Aorta (tissue), 5 donors: ENCODE data around the gene MTRR. TPM values are rescaled to one million over a fixed set of nuclear protein-coding genes. Genes with fewer than 3 reads are reported as not detected.

Source experiments
- ATAC-seq: fragments of 200-7000 bp; cut with Tn5 transposase; one replicate; pipeline ENCODE4 v1.9.1; 2022; ENCODE audit warnings: moderate library complexity; ENCODE audit not compliant: low FRiP score
- DNase-seq, 2 donors: peaks; one replicate each; pipeline ENCODE4 v3.0.0-alpha.2; 2020
- H3K27ac ChIP-seq, 2 donors: one replicate each; pipeline ENCODE4 v1.5.1; 2013; ENCODE audit warnings: low read length in 2 of 2, mild to moderate bottlenecking in 2 of 2, moderate library complexity in 2 of 2, control low read depth in 1 of 2, inconsistent platforms in 1 of 2, low read depth in 1 of 2
- H3K27me3 ChIP-seq, 2 donors: one replicate each; pipeline ENCODE4 v1.6.1; 2013; ENCODE audit warnings: control low read depth in 1 of 2, low read length in 1 of 2, mild to moderate bottlenecking in 1 of 2, moderate library complexity in 1 of 2; ENCODE audit not compliant: insufficient read depth in 2 of 2, control insufficient read depth in 1 of 2
- H3K36me3 ChIP-seq, 2 donors: one replicate each; pipeline ENCODE4 v1.6.1; 2013; ENCODE audit warnings: control low read depth in 1 of 2, low read length in 1 of 2, mild to moderate bottlenecking in 1 of 2; ENCODE audit not compliant: insufficient read depth in 2 of 2, control insufficient read depth in 1 of 2
- H3K4me1 ChIP-seq, 2 donors: one replicate each; pipeline ENCODE4 v1.6.1; 2013; ENCODE audit warnings: low read length in 2 of 2, control low read depth in 1 of 2, mild to moderate bottlenecking in 1 of 2, moderate library complexity in 1 of 2; ENCODE audit not compliant: insufficient read depth in 2 of 2, control insufficient read depth in 1 of 2
- H3K4me3 ChIP-seq, 2 donors: one replicate each; pipeline ENCODE4 v1.5.1; 2013; ENCODE audit warnings: low read length in 2 of 2, control low read depth in 1 of 2, mild to moderate bottlenecking in 1 of 2
- H3K9me3 ChIP-seq: one replicate; pipeline ENCODE4 v1.6.1; 2013; ENCODE audit warnings: mild to moderate bottlenecking, low read length; ENCODE audit not compliant: control insufficient read depth
- WGBS, 2 donors: extraction: QIAGEN DNeasy Blood & Tissue Kit; methylation state at CpG; one replicate each; pipeline ENCODE4 v1.1.7; 2013; 5-methylcytosine and 5-hydroxymethylcytosine counted together
- intact Hi-C, 2 donors: fragments of 100-400 bp; cut with DNase I; formaldehyde crosslinking; loops; one replicate each; pipeline versions ENCODE4 v1.14.2 to v1.15.0; 2022
- long read RNA-seq, 2 donors: library from polyadenylated mRNA; unstranded; transcript quantifications; one replicate each; pipeline ENCODE4 v2.0.0, GENCODE V29; 2020 to 2021
- polyA plus RNA-seq, 2 donors: library from polyadenylated mRNA; stranded (reverse); fragments of 200-250 nt; gene quantifications; one replicate each; pipeline ENCODE4 v1.2.3, GENCODE V29; 2013
- total RNA-seq, 2 donors: library from RNA; stranded (reverse); fragmentation: NEBNext Ultra II Directional; extraction: Animal tissue kit (Norgen Biotek cat#: 25700); gene quantifications; one replicate each; pipeline ENCODE4 v1.2.1, GENCODE V29; 2021
- donor health status: healthy with polysubstance abuse.
- donor health status: Bipolar disorder and iron deficiency.
- donor health status: DM: no; HTN: no; CAD: no.
- donor health status: DM: no; HTN: no; CAD: no.
- donor health status: DM: yes; HTN: yes; CAD: no.

The MTRR gene
- total RNA-seq (10 to 100 TPM; 38.9 to 45.5 TPM), polyA plus RNA-seq (10 to 100 TPM; 16.2 to 19.9 TPM)
- long read RNA-seq, donor 1, partial matches to known transcripts = 10 of 33 reads
- long read RNA-seq, donor 1, other reads (novel, unspliced or antisense) = 12 of 33 reads
- long read RNA-seq, donor 2, partial matches to known transcripts = 3 of 8 reads
- long read RNA-seq, donor 2, other reads (novel, unspliced or antisense) = 3 of 8 reads

DNA sequence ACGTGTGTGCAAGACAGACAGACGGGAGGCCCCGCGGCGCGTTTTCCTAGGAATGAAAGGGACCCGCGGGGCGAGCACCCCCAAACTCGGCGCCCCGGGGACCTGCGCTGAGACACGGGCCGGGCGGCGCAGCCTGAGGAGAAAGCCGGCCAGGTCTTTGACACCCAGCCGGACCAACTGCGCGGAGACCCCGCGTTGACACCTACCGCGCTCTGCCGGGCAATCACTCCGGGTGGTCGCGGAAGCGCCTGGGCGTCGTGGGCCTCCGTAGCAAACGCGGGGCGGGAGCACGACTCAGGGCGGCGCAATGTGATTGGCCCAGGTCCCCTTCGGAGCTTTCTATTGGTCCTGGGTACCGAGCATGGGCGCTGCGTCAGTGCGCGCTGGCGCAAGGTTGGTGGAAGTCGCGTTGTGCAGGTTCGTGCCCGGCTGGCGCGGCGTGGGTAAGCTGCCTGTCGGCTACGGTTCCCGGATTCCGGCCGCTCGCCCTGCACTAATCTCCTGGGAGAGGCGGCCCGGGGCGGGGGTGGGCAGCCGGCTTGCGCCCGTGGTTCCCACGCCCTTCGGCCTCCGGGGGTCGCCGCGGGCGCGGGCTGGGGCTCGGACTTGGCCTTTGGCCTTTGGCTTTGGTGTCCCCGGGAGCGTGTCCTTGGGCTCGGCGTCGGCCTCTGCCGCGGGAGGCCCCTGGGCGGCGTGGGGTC is at the start of gene MTRR, which contains the start of gene FASTKD3:
TSS of gene MTRR (plus strand) at position 376 of the 701 bp plus-strand sequence. CDS start 1,647 bp downstream, outside the sequence.
TSS of gene FASTKD3 (minus strand) at position 259 of the 701 bp plus-strand sequence. CDS start 948 bp downstream, outside the sequence.
- H3K9me3 ChIP-seq = no peaks in the 10 kb centered on the region
- no peaks in the 10 kb centered on the region for H3K36me3 ChIP-seq
- intact Hi-C loops = no loop called here
- 0 to 1% methylated on average over 68 to 83 of the region's 83 CpGs for WGBS, 2 donors
- peak within 1 kb of the TSS; percentile 57 to 64 for H3K4me3 ChIP-seq
- no peaks in the 10 kb centered on the region for H3K4me1 ChIP-seq
- ATAC-seq = peak; percentile 100
- no peaks in the 10 kb centered on the region for H3K27me3 ChIP-seq
- DNase-seq = peak; percentile 96 to 98
- peak within 1 kb of the TSS in 1 of 2 donors; percentile 23 for H3K27ac ChIP-seq

DNA sequence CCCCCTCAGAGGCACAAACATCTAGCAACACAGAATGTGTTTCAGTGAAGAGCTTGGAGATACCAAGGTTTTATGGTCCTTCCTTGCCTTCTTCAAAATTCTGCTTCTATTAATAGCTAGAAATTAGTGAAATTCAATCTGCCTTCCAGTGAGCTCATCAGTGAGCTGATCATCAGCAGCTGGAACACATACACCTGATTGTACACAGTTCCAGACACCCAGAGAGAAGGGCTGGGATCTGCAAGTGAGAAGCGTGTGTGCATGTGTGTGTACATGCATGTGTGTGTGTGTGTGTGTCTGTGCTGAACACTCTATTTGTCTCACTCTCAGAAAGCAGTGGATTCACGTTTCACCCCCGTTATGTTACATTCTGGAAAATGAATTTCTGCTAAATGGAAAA is 46.5 kb upstream of the MTRR start:
- Histone ChIP-seq H3K36me3 (no peaks in the 10 kb centered on the region), H3K4me3 (no peak overlapping the region), H3K27ac (no peak overlapping the region), H3K27me3 (no peaks in the 10 kb centered on the region), H3K9me3 (no peaks in the 10 kb centered on the region), H3K4me1 (no peaks in the 10 kb centered on the region)
- 53 to 55% methylated on average over 3 of the region's 3 CpGs for WGBS, 2 donors
- no peak for ATAC-seq
- DNase-seq = no peak
- intact Hi-C loops = no loop called here

DNA sequence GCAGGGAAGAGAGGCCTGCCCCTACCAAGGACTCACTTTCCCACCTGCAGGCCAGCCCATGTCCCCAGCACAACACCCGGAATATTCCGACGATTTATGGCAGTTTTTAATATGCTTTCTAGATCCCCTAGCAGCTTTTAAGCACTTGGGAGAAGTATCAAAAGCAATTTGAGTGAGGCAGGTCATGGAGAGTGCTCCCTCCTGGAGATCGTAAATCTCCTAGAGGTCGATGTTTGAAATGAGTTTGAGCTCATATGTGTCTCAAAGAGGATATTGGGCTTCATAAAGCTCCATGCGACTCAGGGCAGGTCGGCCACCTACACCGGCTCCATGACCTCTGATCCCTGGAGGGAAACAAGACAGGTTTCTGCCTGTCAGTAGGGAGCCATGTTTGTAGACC is 45.4 kb upstream of the MTRR start:
- no peak overlapping the region for H3K27ac ChIP-seq
- no peaks in the 10 kb centered on the region for H3K4me1 ChIP-seq
- no peak for DNase-seq
- no peaks in the 10 kb centered on the region for H3K36me3 ChIP-seq
- 56 to 66% methylated on average over 8 of the region's 8 CpGs for WGBS, 2 donors
- no peaks in the 10 kb centered on the region for H3K27me3 ChIP-seq
- H3K9me3 ChIP-seq = no peaks in the 10 kb centered on the region
- no peak overlapping the region for H3K4me3 ChIP-seq
- ATAC-seq = no peak
- intact Hi-C loops = no loop called here

DNA sequence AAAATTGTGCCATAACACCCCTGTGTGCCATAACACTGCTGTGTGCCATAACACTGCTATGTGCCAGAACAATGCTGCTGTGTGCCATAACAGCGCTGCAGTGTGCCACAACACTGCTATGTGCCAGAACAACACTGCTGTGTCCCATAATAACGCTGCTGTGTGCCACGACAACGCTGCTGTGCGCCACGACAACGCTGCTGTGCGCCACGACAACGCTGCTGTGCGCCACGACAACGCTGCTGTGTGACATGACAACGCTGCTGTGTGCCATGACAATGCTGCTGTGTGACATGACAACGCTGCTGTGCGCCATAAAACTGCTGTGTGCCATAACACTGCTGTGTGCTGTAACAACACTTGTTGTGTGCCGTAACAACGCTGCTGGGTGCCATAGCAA is 44.0 kb upstream of the MTRR start:
- Histone ChIP-seq H3K36me3 (no peaks in the 10 kb centered on the region), H3K9me3 (no peaks in the 10 kb centered on the region), H3K27me3 (no peaks in the 10 kb centered on the region), H3K4me3 (no peak overlapping the region), H3K27ac (no peak overlapping the region), H3K4me1 (no peaks in the 10 kb centered on the region)
- DNase-seq (no peak), ATAC-seq (no peak)
- WGBS, 2 donors = 94 to 95% methylated on average over 18 of the region's 18 CpGs
- intact Hi-C loops = no loop called here

DNA sequence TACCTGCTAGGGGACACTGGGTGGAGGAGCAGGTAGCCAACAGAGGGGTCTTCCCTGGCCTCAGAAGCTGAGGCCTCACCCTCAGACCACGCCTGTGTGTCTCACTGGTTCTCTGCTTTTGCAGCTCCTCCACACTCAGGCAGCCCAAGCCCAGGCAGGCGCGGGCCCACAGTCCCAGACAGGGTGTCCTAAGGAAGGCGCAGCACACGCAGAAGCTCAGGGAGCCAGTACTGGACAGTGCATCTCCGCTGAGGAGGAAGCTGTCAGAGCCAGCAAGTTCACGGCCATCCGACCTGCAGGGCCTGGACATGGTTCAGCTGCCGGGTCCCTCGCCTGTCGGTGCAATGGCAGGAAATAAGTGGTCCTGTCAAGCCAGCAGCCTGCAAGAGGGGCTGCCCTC is 43.3 kb upstream of the MTRR start:
- Histone ChIP-seq H3K36me3 (no peaks in the 10 kb centered on the region), H3K9me3 (no peaks in the 10 kb centered on the region), H3K4me3 (no peak overlapping the region), H3K4me1 (no peaks in the 10 kb centered on the region), H3K27ac (no peak overlapping the region), H3K27me3 (no peaks in the 10 kb centered on the region)
- intact Hi-C loops = no loop called here
- no peak for ATAC-seq
- 82 to 84% methylated on average over 11 of the region's 11 CpGs for WGBS, 2 donors
- no peak for DNase-seq

DNA sequence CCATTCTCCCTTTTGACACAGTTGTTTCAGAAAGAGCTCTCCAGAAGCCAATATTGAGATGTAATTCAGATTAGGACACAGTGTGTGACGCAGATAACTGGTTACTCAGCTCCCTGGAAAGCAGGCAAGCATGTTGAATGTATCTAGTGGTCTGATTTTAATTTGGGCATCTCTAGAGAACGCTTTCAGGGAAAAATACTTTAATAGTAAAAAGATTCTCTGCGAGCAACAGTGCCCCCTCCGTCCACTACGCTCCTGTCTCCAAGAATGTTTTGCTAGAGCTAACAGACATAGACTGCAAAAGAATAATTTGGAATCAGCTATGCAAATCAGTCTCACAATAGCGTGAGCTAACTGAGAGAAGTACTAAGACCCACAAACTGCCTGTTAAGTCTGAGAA is 41.3 kb upstream of the MTRR start:
- Histone ChIP-seq H3K27ac (no peak overlapping the region), H3K36me3 (no peaks in the 10 kb centered on the region), H3K27me3 (no peaks in the 10 kb centered on the region), H3K9me3 (no peaks in the 10 kb centered on the region), H3K4me1 (no peaks in the 10 kb centered on the region), H3K4me3 (no peak overlapping the region)
- 60% methylated on average over 6 of the region's 6 CpGs for WGBS, 2 donors
- DNase-seq (no peak), ATAC-seq (peak; percentile 64)
- intact Hi-C loops = no loop called here

DNA sequence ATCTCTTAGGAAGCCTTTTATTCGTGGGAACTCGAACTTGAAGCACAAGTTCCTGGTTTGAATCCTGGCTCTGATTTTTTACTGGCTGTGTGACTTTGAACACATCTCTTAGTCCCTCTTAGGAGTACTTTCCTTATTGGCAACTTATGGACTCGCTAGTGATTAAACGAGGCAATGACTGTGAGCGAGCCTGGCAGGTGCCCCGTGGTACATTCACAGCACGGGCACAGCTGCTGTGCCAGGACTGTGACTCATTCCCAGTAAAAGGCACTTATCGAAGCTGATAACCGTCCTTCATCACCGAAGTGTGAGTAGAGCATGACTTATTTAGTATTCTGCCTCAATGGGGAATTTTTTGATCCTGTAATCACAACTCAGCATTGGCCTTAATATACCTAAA is 40.7 kb upstream of the MTRR start:
- no peak overlapping the region for H3K27ac ChIP-seq
- 48 to 54% methylated on average over 10 of the region's 10 CpGs for WGBS, 2 donors

DNA sequence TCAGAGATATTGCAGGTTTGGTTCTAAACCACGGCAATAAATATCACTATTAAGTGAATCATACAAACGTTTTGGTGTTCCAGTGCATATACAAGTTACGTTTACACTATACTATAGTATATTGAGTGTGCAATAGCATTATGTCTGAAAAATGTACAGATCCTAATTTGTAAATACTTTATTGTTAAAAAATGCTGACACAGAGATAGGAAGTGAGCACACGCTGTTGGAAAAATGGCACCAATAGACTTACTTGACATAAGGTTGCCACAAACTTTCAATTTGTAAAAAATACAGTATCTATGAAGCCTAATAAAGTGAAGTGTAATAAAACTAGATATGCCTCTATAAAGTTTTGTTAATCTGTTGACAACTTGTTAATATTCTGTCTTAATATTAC is 34.0 kb upstream of the MTRR start:
- H3K9me3 ChIP-seq = no peaks in the 10 kb centered on the region
- ATAC-seq (no peak), DNase-seq (no peak)
- 85 to 87% methylated on average over 4 of the region's 4 CpGs for WGBS, 2 donors
- H3K27me3 ChIP-seq = no peaks in the 10 kb centered on the region
- intact Hi-C loops = no loop called here
- H3K4me1 ChIP-seq = no peaks in the 10 kb centered on the region
- H3K36me3 ChIP-seq = no peaks in the 10 kb centered on the region
- H3K4me3 ChIP-seq = no peak overlapping the region
- H3K27ac ChIP-seq = no peak overlapping the region

More for the DNA sequence above, 40.7 kb upstream of the MTRR start:
- no peaks in the 10 kb centered on the region for H3K9me3 ChIP-seq
- no peaks in the 10 kb centered on the region for H3K27me3 ChIP-seq
- H3K36me3 ChIP-seq = no peaks in the 10 kb centered on the region
- no peak for DNase-seq
- H3K4me1 ChIP-seq = no peaks in the 10 kb centered on the region
- no peak overlapping the region for H3K4me3 ChIP-seq
- intact Hi-C loops = no loop called here
- ATAC-seq = no peak

DNA sequence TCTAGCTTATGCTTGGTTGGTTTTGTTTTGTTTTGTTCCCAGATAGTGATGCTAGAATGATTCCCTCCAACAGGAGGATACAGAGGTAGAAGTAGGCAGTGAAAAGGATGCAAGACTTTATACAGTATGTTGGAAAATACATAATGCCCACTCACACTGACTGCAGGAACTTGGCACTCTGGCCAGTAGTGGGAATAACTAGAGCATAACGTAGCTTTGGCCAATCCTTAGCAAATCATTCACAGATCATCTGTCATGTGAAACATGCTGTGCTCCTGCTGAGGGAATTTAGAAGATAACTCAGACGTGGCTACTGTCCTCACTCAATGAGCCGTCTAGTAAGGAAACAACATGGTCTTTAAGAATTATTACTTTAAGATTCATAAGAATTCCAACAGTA is 31.5 kb upstream of the MTRR start:
- ATAC-seq = no peak
- 28 to 31% methylated on average over 3 of the region's 3 CpGs for WGBS, 2 donors

More for the DNA sequence above, 31.5 kb upstream of the MTRR start:
- H3K9me3 ChIP-seq = no peaks in the 10 kb centered on the region
- H3K27me3 ChIP-seq = no peaks in the 10 kb centered on the region
- H3K36me3 ChIP-seq = no peaks in the 10 kb centered on the region
- no peak for DNase-seq
- H3K4me1 ChIP-seq = no peaks in the 10 kb centered on the region
- intact Hi-C loops = no loop called here
- no peak overlapping the region for H3K4me3 ChIP-seq
- H3K27ac ChIP-seq = no peak overlapping the region
